Astrocyte (in vitro differentiated cells and primary cell): ENCODE measurements around the gene AGXT. TPM values are rescaled to one million over a fixed set of nuclear protein-coding genes. Genes with fewer than 3 reads are reported as not detected.

Experiments used
- DNase-seq: peaks from one replicate; pipeline ENCODE4 v3.0.0-alpha.2; 2010; ENCODE audit warnings: low read depth
- FAIRE-seq: peaks from 2 replicates; lab custom pipeline; 2011; peaks lifted over from hg19 to GRCh38; lab: Jason Lieb, UNC
- H2AFZ ChIP-seq: 2 replicates; pipeline ENCODE4 v1.6.0; 2012; ENCODE audit warnings: low read depth, low read length, inconsistent platforms
- H3K27ac ChIP-seq: 2 replicates; pipeline ENCODE4 v1.5.1; 2011; ENCODE audit warnings: low read depth, low read length, inconsistent platforms
- H3K27me3 ChIP-seq: 2 replicates; pipeline ENCODE4 v1.6.0; 2011; ENCODE audit warnings: low read length, inconsistent platforms; ENCODE audit not compliant: insufficient read depth
- H3K36me3 ChIP-seq: 2 replicates; pipeline ENCODE4 v1.5.1; 2011; ENCODE audit warnings: low read length, inconsistent platforms; ENCODE audit not compliant: insufficient read depth
- H3K4me1 ChIP-seq: 2 replicates; pipeline ENCODE4 v1.5.1; 2011; ENCODE audit warnings: low read length, inconsistent platforms; ENCODE audit not compliant: insufficient read depth
- H3K4me2 ChIP-seq: 2 replicates; pipeline ENCODE4 v1.6.0; 2012; ENCODE audit warnings: low read length, inconsistent platforms
- H3K4me3 ChIP-seq: 2 replicates; pipeline ENCODE4 v1.5.1; 2011; ENCODE audit warnings: low read depth, mild to moderate bottlenecking, low read length, inconsistent platforms; ENCODE audit not compliant: insufficient read depth
- H3K79me2 ChIP-seq: 2 replicates; pipeline ENCODE4 v1.6.0; 2012; ENCODE audit warnings: mild to moderate bottlenecking, low read length, inconsistent platforms; ENCODE audit not compliant: insufficient read depth
- H3K9ac ChIP-seq: 2 replicates; pipeline ENCODE4 v1.6.0; 2012; ENCODE audit warnings: mild to moderate bottlenecking, low read length, inconsistent platforms
- H3K9me3 ChIP-seq: 2 replicates; pipeline ENCODE4 v1.5.1; 2012; ENCODE audit warnings: low read depth, mild to moderate bottlenecking, low read length, inconsistent platforms; ENCODE audit not compliant: insufficient read depth
- H4K20me1 ChIP-seq: 2 replicates; pipeline ENCODE4 v1.6.0; 2012; ENCODE audit warnings: low read length, inconsistent platforms; ENCODE audit not compliant: insufficient read depth
- H3K27ac Mint-ChIP-seq: one replicate; pipeline ENCODE4 v1.8.0; 2021; ENCODE audit warnings: mild to moderate bottlenecking, mixed read lengths; ENCODE audit not compliant: unreplicated experiment
- H3K27me3 Mint-ChIP-seq: one replicate; pipeline ENCODE4 v1.8.0; 2021; ENCODE audit warnings: low read depth, mixed read lengths; ENCODE audit not compliant: unreplicated experiment
- H3K36me3 Mint-ChIP-seq: one replicate; pipeline ENCODE4 v1.8.0; 2021; ENCODE audit warnings: low read depth, mixed read lengths; ENCODE audit not compliant: unreplicated experiment
- H3K4me1 Mint-ChIP-seq: one replicate; pipeline ENCODE4 v1.8.0; 2021; ENCODE audit warnings: low read depth, mixed read lengths; ENCODE audit not compliant: unreplicated experiment
- H3K4me3 Mint-ChIP-seq: one replicate; pipeline ENCODE4 v1.8.0; 2021; ENCODE audit warnings: mild to moderate bottlenecking, moderate library complexity, mixed read lengths; ENCODE audit not compliant: unreplicated experiment
- H3K9me3 Mint-ChIP-seq: one replicate; pipeline ENCODE4 v1.8.0; 2021; ENCODE audit warnings: mild to moderate bottlenecking, mixed read lengths; ENCODE audit not compliant: unreplicated experiment
- CTCF ChIP-seq: IDR thresholded peaks from 2 replicates; pipeline ENCODE4 v1.5.1; 2011; ENCODE audit warnings: low read depth, mild to moderate bottlenecking, inconsistent platforms, low read length, moderate library complexity; ENCODE audit not compliant: insufficient read depth
- EZH2 ChIP-seq: IDR thresholded peaks from 2 replicates; pipeline ENCODE4 v1.6.1; 2012; ENCODE audit warnings: mild to moderate bottlenecking, low read length, inconsistent platforms; ENCODE audit not compliant: insufficient read depth
- total RNA-seq: library from RNA; stranded (reverse); gene quantifications from 2 replicates; pipeline ENCODE4 v1.2.1, GENCODE V29; 2021

Gene AGXT
- total RNA-seq, 1 donor from 2014 or later: not detected

GRCh38 chr2:240876475-240877251 is 8.0 kb downstream of the AGXT start:
- no peaks in the 10 kb centered on the region for H3K79me2 ChIP-seq

GRCh38 chr2:240877460-240878340 is 9.1 kb downstream of the AGXT start:
- H3K4me1 Mint-ChIP-seq: no peaks in the 10 kb centered on the region
- no peak overlapping the region for H3K4me3 Mint-ChIP-seq
- Histone ChIP-seq H3K79me2 (no peaks in the 10 kb centered on the region), H3K27me3 (peaks cover 4% of the 10 kb centered on the region), H3K9ac (no peak overlapping the region), H3K9me3 (no peaks in the 10 kb centered on the region), H4K20me1 (no peaks in the 10 kb centered on the region), H3K4me3 (no peak overlapping the region), H3K4me1 (peaks cover 3% of the 10 kb centered on the region), H3K36me3 (no peaks in the 10 kb centered on the region), H3K4me2 (no peak overlapping the region), H2AFZ (no peak overlapping the region), H3K27ac (no peak overlapping the region)
- H3K9me3 Mint-ChIP-seq: no peaks in the 10 kb centered on the region
- H3K36me3 Mint-ChIP-seq: no peaks in the 10 kb centered on the region
- H3K27me3 Mint-ChIP-seq: peaks cover 12% of the 10 kb centered on the region
- FAIRE-seq: no peak
- TF ChIP-seq EZH2 (no peak), CTCF (no peak)
- no peak for DNase-seq
- no peak overlapping the region for H3K27ac Mint-ChIP-seq

More at GRCh38 chr2:240876475-240877251, 8.0 kb downstream of the AGXT start:
- Mint-ChIP-seq H3K36me3 (no peaks in the 10 kb centered on the region), H3K9me3 (no peaks in the 10 kb centered on the region), H3K4me3 (no peak overlapping the region), H3K4me1 (no peaks in the 10 kb centered on the region), H3K27me3 (peaks cover 18% of the 10 kb centered on the region), H3K27ac (no peak overlapping the region)
- H2AFZ ChIP-seq: no peak overlapping the region
- TF ChIP-seq CTCF: no peak
- no peak for TF ChIP-seq EZH2
- no peak overlapping the region for H3K4me2 ChIP-seq
- no peak overlapping the region for H3K4me3 ChIP-seq
- H3K4me1 ChIP-seq: peaks cover 3% of the 10 kb centered on the region
- H3K9me3 ChIP-seq: no peaks in the 10 kb centered on the region
- FAIRE-seq (no peak), DNase-seq (no peak)
- no peaks in the 10 kb centered on the region for H3K36me3 ChIP-seq
- H3K27ac ChIP-seq: no peak overlapping the region
- H4K20me1 ChIP-seq: no peaks in the 10 kb centered on the region
- peaks cover 4% of the 10 kb centered on the region for H3K27me3 ChIP-seq
- H3K9ac ChIP-seq: no peak overlapping the region
